Naive thymus-derived CD8-positive, alpha-beta T cell (primary cell): ENCODE measurements around the gene WNT1. TPM values are rescaled to one million over a fixed set of nuclear protein-coding genes. Genes with fewer than 3 reads are reported as not detected.

Source experiments
- ATAC-seq, 2 donors: fragments of 150-1000 bp; cut with Tn5 transposase in 1 of 2; sonication (Bioruptor Pico), chemical (Tn5 transposase) in 1 of 2; 1 replicate in 1 of 2; 2 replicates in 1 of 2; pipeline ENCODE4 v1.10.0; 2021; ENCODE audit warnings: mild to moderate bottlenecking in 2 of 2, moderate library complexity in 2 of 2
- POLR2A ChIA-PET: fragments of 350-600 bp; sonication (Branson Sonifier 250); formaldehyde crosslinking; loops from one replicate; lab custom pipeline; 2021; ENCODE audit warnings: antibody characterized with exemption; lab: Charles Lee
- DNase-seq, 10 donors: peaks; one replicate each; pipeline versions ENCODE4 v3.0.0 to v3.0.0-alpha.2; 2020 to 2022
- H3K27ac Mint-ChIP-seq, 10 donors: one replicate each; pipeline ENCODE4 v1.8.0; 2020 to 2022; ENCODE audit warnings: mild to moderate bottlenecking in 10 of 10, mixed read lengths in 10 of 10, moderate library complexity in 4 of 10, inconsistent platforms in 1 of 10
- H3K27me3 Mint-ChIP-seq, 5 donors: one replicate each; pipeline ENCODE4 v1.8.0; 2021 to 2022; ENCODE audit warnings: mixed read lengths in 5 of 5
- H3K36me3 Mint-ChIP-seq, 3 donors: one replicate each; pipeline ENCODE4 v1.8.0; 2020 to 2022; ENCODE audit warnings: mixed read lengths in 3 of 3, mild to moderate bottlenecking in 2 of 3, inconsistent platforms in 1 of 3
- H3K4me1 Mint-ChIP-seq, 4 donors: one replicate each; pipeline ENCODE4 v1.8.0; 2021 to 2022; ENCODE audit warnings: mixed read lengths in 4 of 4
- H3K4me3 Mint-ChIP-seq, 10 donors: one replicate each; pipeline ENCODE4 v1.8.0; 2020 to 2022; ENCODE audit warnings: mild to moderate bottlenecking in 10 of 10, mixed read lengths in 10 of 10, moderate library complexity in 6 of 10, inconsistent platforms in 1 of 10
- H3K9me3 Mint-ChIP-seq, 9 donors: one replicate each; pipeline ENCODE4 v1.8.0; 2020 to 2022; ENCODE audit warnings: mixed read lengths in 9 of 9, mild to moderate bottlenecking in 3 of 9, inconsistent platforms in 1 of 9, moderate library complexity in 1 of 9
- polyA plus RNA-seq, 3 donors: library from polyadenylated mRNA; unstranded; fragments of 300-500 nt; fragmentation: Illumina TruSeq; gene quantifications; one replicate each; pipeline ENCODE4 v1.2.3, GENCODE V29; 2021
- total RNA-seq, 8 experiments: library from RNA in 2 of 8; stranded (reverse) in 2 of 8; gene quantifications; one replicate each; pipeline ENCODE4 v1.2.3 and lab custom pipeline; 2021 to 2026

WNT1 gene
- total and polyA plus RNA-seq, 5 experiments from 2014 or later = 0.23 to 1.2 (median 0.49) TPM

- H3K9me3 Mint-ChIP-seq = no peaks in the 10 kb centered on the region
- peaks cover 6 to 30% (median 20%) of the 10 kb centered on the region in 3 donors for H3K36me3 Mint-ChIP-seq
- peaks cover 41 to 92% (median 60%) of the 10 kb centered on the region in 5 donors for H3K27me3 Mint-ChIP-seq
- POLR2A ChIA-PET = interaction anchor here (0.6 to 6.5 kb wide), 4 partner anchors 19 to 80 kb away, joined by 3 to 47 read pairs (median 6); partner anchors contain the start of genes FKBP11 and WNT1
- H3K4me1 Mint-ChIP-seq = peaks cover 18 to 56% (median 39%) of the 10 kb centered on the region in 4 donors
- H3K27ac Mint-ChIP-seq = peak overlapping the region in 3 of 10 donors; percentile 48 to 79 (median 60)
- DNase-seq (peak in 3 of 10 donors; percentile 17 to 64 (median 37)), ATAC-seq (peak; percentile 13 to 33)
- H3K4me3 Mint-ChIP-seq = peak overlapping the region; percentile 58 to 79 (median 72)
Measured at GRCh38 chr12:48997719-48998496, 19.8 kb downstream of the WNT1 start.

DNA sequence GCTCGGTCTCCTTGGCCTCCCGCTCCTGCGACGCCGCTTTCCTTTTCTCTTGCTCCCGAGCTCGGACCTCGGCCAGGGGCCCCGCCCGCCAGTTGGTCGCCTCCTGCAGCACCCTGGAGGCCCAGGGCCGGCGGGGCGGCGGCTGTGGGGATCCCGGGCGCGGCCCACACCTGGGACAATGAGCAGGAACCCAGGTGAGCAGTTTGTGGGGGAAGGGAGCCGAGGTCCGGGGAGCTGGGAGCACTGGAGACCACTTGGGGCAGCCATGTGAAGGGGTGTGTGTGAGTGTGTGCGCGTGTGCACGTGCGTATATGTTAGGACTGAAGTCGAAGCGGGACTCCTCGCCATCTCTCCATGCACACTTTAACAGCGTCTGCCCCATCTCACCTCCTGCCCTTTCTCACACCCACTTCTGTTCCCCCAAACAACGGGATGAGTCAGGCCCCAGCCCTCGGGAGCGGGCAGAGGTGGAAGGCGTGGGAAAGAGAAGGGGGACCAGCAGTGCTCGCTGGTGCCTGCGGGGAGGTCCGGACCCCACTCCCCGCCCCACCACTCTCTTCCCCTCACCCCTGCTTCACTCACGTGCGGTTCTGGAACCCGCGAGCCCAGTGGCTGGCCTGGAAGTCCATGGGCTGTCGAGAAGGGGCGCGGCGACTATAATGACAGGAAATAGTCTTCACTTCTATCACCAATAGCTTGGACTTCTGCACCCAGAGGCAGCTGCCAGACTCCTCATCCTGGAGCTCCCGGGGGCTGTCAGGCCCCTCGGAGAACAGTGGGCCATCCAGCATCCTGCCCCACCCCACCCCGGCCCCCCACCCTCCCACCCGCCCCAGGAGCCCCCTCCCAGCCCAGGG lies 20.6 kb downstream of the WNT1 start:
- Mint-ChIP-seq H3K4me1 (peaks cover 18 to 56% (median 39%) of the 10 kb centered on the region in 4 donors), H3K4me3 (peak overlapping the region; percentile 60 to 88 (median 72)), H3K27ac (peak overlapping the region in 3 of 10 donors; percentile 11 to 53 (median 39)), H3K36me3 (peaks cover 6 to 38% (median 27%) of the 10 kb centered on the region in 3 donors), H3K9me3 (no peaks in the 10 kb centered on the region), H3K27me3 (peaks cover 38 to 94% (median 60%) of the 10 kb centered on the region in 5 donors)
- ATAC-seq (peak; percentile 22 to 24), DNase-seq (peak in 2 of 10 donors; percentile 16 to 25)
- POLR2A ChIA-PET = interaction anchor here (1.0 to 6.5 kb wide), 4 partner anchors 19 to 81 kb away, joined by 5 to 47 read pairs (median 6); partner anchors contain the start of genes FKBP11 and WNT1

GRCh38 chr12:48999371-49000131 lies 21.4 kb downstream of the WNT1 start, which contains the start of gene DDN:
TSS of gene DDN (minus strand) at chr12:48999375. CDS start at chr12:48999287, 88 bp downstream.
- DNase-seq (peak in 7 of 10 donors; percentile 40 to 72 (median 47)), ATAC-seq (peak; percentile 55 to 60)
- peaks cover 33 to 94% (median 55%) of the 10 kb centered on the region in 5 donors for H3K27me3 Mint-ChIP-seq
- peak within 1 kb of the TSS; percentile 65 to 88 (median 76) for H3K4me3 Mint-ChIP-seq
- H3K36me3 Mint-ChIP-seq = peaks cover 10 to 46% (median 33%) of the 10 kb centered on the region in 3 donors
- H3K27ac Mint-ChIP-seq = peak within 1 kb of the TSS in 4 of 10 donors; percentile 39 to 83 (median 60)
- peaks cover 18 to 56% (median 39%) of the 10 kb centered on the region in 4 donors for H3K4me1 Mint-ChIP-seq
- H3K9me3 Mint-ChIP-seq = no peaks in the 10 kb centered on the region
- POLR2A ChIA-PET = interaction anchor here (0.6 to 6.5 kb wide), 4 partner anchors 18 to 74 kb away, joined by 3 to 47 read pairs (median 6); partner anchors contain the start of genes FKBP11 and WNT1

- H3K36me3 Mint-ChIP-seq = peaks cover 12 to 54% (median 40%) of the 10 kb centered on the region in 3 donors
- peaks cover 29 to 93% (median 50%) of the 10 kb centered on the region in 5 donors for H3K27me3 Mint-ChIP-seq
- no peaks in the 10 kb centered on the region for H3K9me3 Mint-ChIP-seq
- ATAC-seq (no peak), DNase-seq (no peak)
- peaks cover 14 to 52% (median 35%) of the 10 kb centered on the region in 4 donors for H3K4me1 Mint-ChIP-seq
- POLR2A ChIA-PET = no interaction called here
- no peak overlapping the region for H3K27ac Mint-ChIP-seq
- peak overlapping the region in 4 of 10 donors; percentile 30 to 78 (median 74) for H3K4me3 Mint-ChIP-seq
Measured at GRCh38 chr12:49000346-49000745, 22.2 kb downstream of the WNT1 start.

DNA sequence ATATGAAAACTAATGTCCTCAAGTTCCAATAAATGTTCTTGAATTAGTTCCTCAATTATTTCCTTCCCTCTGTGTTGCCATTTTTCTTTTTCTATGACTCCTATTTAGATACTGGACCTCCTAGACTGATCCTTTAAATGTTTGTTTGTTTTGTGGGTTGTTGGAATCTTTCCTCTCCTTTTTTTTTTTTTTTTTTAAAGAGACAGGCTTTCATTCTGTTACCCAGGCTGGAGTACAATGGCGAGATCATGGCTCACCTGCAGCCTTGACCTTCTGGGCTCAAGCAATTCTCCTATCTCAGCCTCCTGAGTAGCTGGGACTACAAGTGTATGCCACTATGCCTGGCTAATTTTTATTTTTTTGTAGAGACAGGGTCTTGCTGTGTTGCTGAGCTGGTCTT lies 30.8 kb downstream of the WNT1 start:
- Mint-ChIP-seq H3K27ac (peak overlapping the region in 1 of 10 donors; percentile 4), H3K9me3 (no peaks in the 10 kb centered on the region), H3K4me3 (no peak overlapping the region), H3K36me3 (peaks cover 5 to 89% (median 55%) of the 10 kb centered on the region in 3 donors), H3K27me3 (peaks cover 0 to 13% (median 0%) of the 10 kb centered on the region in 5 donors), H3K4me1 (peaks cover 1 to 4% (median 2%) of the 10 kb centered on the region in 4 donors)
- no peak for ATAC-seq
- POLR2A ChIA-PET = no interaction called here
- DNase-seq = no peak

DNA sequence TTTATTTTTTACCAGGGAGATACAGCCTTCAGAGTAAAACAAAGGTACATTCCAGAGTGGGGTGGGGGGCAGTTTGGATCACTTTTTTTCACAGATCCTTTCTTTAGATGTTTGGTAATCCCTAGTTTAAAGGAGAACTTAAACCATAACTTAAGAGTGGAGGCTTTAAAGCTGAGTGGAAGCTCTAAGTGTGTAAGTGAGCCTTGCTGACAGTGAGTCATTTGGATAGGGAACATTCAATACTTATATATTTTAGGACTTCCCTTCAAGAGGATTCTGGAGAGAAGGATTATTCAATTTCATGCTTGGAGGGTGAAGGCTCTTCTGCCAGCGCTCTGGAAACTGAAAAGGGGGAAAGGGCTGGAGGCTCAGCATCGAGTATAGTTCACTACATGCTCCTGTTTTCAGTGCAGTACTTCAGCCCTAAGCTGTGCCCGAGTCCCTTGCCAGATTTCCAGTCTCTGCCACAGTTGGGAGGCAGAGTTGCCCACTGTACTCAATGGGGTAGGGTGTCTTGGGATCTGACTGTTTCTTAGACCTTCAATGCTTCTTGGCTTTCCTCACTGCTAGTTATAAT lies 32.1 kb downstream of the WNT1 start:
- DNase-seq = no peak
- no peaks in the 10 kb centered on the region for H3K9me3 Mint-ChIP-seq
- H3K27me3 Mint-ChIP-seq = peaks cover 0 to under 1% (median 0%) of the 10 kb centered on the region in 5 donors
- POLR2A ChIA-PET = no interaction called here
- ATAC-seq = no peak
- H3K27ac Mint-ChIP-seq = no peak overlapping the region
- H3K36me3 Mint-ChIP-seq = peaks cover 0 to 79% (median 45%) of the 10 kb centered on the region in 3 donors
- no peak overlapping the region for H3K4me3 Mint-ChIP-seq
- peaks cover 2 to 8% (median 7%) of the 10 kb centered on the region in 4 donors for H3K4me1 Mint-ChIP-seq

GRCh38 chr12:49012739-49013138 lies 34.6 kb downstream of the WNT1 start:
- Mint-ChIP-seq H3K27me3 (no peaks in the 10 kb centered on the region), H3K9me3 (no peaks in the 10 kb centered on the region), H3K36me3 (peaks cover 8 to 74% (median 43%) of the 10 kb centered on the region in 3 donors)

GRCh38 chr12:49013428-49013827 lies 35.3 kb downstream of the WNT1 start:
- ATAC-seq (no peak), DNase-seq (no peak)
- H3K36me3 Mint-ChIP-seq = peaks cover 8 to 67% (median 38%) of the 10 kb centered on the region in 3 donors
- H3K27me3 Mint-ChIP-seq = no peaks in the 10 kb centered on the region
- H3K4me3 Mint-ChIP-seq = no peak overlapping the region
- peaks cover 17 to 33% (median 29%) of the 10 kb centered on the region in 4 donors for H3K4me1 Mint-ChIP-seq
- POLR2A ChIA-PET = no interaction called here
- H3K27ac Mint-ChIP-seq = no peak overlapping the region
- H3K9me3 Mint-ChIP-seq = no peaks in the 10 kb centered on the region

More at GRCh38 chr12:49012739-49013138, 34.6 kb downstream of the WNT1 start:
- DNase-seq (no peak), ATAC-seq (no peak)
- POLR2A ChIA-PET = no interaction called here
- Mint-ChIP-seq H3K4me1 (peaks cover 13 to 29% (median 27%) of the 10 kb centered on the region in 4 donors), H3K4me3 (no peak overlapping the region), H3K27ac (no peak overlapping the region)

- Mint-ChIP-seq H3K27ac (peak overlapping the region in 2 of 10 donors; percentile 16 to 61), H3K27me3 (no peaks in the 10 kb centered on the region), H3K36me3 (peaks cover 8 to 56% (median 30%) of the 10 kb centered on the region in 3 donors), H3K4me3 (peak overlapping the region in 1 of 10 donors; percentile 51), H3K9me3 (no peaks in the 10 kb centered on the region), H3K4me1 (peaks cover 20 to 40% (median 35%) of the 10 kb centered on the region in 4 donors)
- DNase-seq (no peak), ATAC-seq (no peak)
- POLR2A ChIA-PET = interaction anchor here (1.2 kb wide), 1 partner anchor 35 kb away, joined by 3 read pairs; no protein-coding TSS in a partner anchor
Measured at GRCh38 chr12:49014547-49014946, 36.4 kb downstream of the WNT1 start.

GRCh38 chr12:49015196-49015595 lies 37.1 kb downstream of the WNT1 start:
- Mint-ChIP-seq H3K4me3 (peak overlapping the region in 2 of 10 donors; percentile 1 to 12), H3K36me3 (peaks cover 8 to 49% (median 26%) of the 10 kb centered on the region in 3 donors), H3K27me3 (no peaks in the 10 kb centered on the region), H3K9me3 (no peaks in the 10 kb centered on the region), H3K27ac (peak overlapping the region in 4 of 10 donors; percentile 2 to 47 (median 22)), H3K4me1 (peaks cover 24 to 45% (median 40%) of the 10 kb centered on the region in 4 donors)
- DNase-seq (no peak), ATAC-seq (no peak)
- POLR2A ChIA-PET = no interaction called here

- Mint-ChIP-seq H3K36me3 (peaks cover 8 to 42% (median 9%) of the 10 kb centered on the region in 3 donors), H3K4me3 (peak overlapping the region; percentile 89 to 98 (median 93)), H3K27ac (peak overlapping the region; percentile 97 to 100 (median 99)), H3K27me3 (no peaks in the 10 kb centered on the region), H3K9me3 (no peaks in the 10 kb centered on the region), H3K4me1 (peaks cover 24 to 45% (median 40%) of the 10 kb centered on the region in 4 donors)
- DNase-seq (no peak), ATAC-seq (no peak)
- POLR2A ChIA-PET = interaction anchor here (0.8 to 1.7 kb wide), 6 partner anchors 19 to 166 kb away, joined by 3 to 5 read pairs (median 4); partner anchors contain the start of genes DDN and TUBA1B
Measured at GRCh38 chr12:49017891-49018260, 39.8 kb downstream of the WNT1 start.
